C4-2B (cell line): ENCODE data around the gene SPATS1.

Experiments used
- CTCF ChIP-seq: fragments of 450-650 bp; conservative IDR thresholded peaks from 2 replicates; pipeline ENCODE4 v1.5.1; 2017; ENCODE audit warnings: mild to moderate bottlenecking
- ZFX ChIP-seq: fragments of 450-650 bp; IDR thresholded peaks from 2 replicates; pipeline ENCODE4 v1.6.1; 2017

DNA sequence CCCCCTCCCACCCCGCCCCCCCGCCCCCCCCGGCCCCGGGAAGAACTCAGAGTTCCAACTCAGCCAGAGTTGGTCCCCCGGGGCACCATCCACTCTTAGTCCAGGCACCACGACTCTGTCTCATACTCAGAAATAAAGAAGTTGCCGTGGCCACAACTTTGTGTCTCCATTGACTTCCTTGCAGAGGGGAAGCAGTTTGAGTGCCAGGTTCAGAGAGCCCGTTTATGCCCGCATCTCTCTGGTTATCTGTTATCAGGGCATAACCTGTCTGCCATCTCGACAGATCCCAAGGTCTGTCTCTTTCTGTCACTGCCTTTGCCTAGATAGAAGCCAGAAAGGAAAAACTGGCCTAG lies 45.7 kb downstream of the SPATS1 start:
- TF ChIP-seq CTCF (no peak), ZFX (no peak)
